Testis (tissue), 3 donors: ENCODE measurements around the gene C1orf21. TPM values are rescaled to one million over a fixed set of nuclear protein-coding genes. Genes with fewer than 3 reads are reported as not detected.

Experiments
- DNase-seq: peaks from one replicate; pipeline ENCODE4 v3.0.0-alpha.2; 2019
- H3K27ac ChIP-seq, 2 donors: fragments of 200-600 bp; sonication (generic); one replicate each; pipeline ENCODE4 v1.5.1; 2019
- H3K27me3 ChIP-seq: fragments of 200-600 bp; sonication (generic); one replicate; pipeline ENCODE4 v1.5.1; 2019
- H3K36me3 ChIP-seq: fragments of 200-600 bp; sonication (generic); one replicate; pipeline ENCODE4 v1.5.1; 2017; ENCODE audit warnings: low read depth; ENCODE audit errors: missing control alignments
- H3K4me1 ChIP-seq: fragments of 200-600 bp; sonication (generic); one replicate; pipeline ENCODE4 v1.5.1; 2019
- H3K4me3 ChIP-seq, 2 donors: fragments of 200-600 bp; sonication (generic); one replicate each; pipeline ENCODE4 v1.5.1; 2017 to 2019
- H3K9me3 ChIP-seq: fragments of 200-600 bp; sonication (generic); one replicate; pipeline ENCODE4 v1.5.1; 2017
- POLR2A ChIP-seq: fragments of 450-650 bp; IDR thresholded peaks from one replicate; pipeline ENCODE4 v1.6.1; 2017; ENCODE audit warnings: antibody characterized with exemption, mild to moderate bottlenecking, moderate library complexity
- WGBS, 2 donors: methylation state at CpG; one replicate each; pipeline ENCODE4 v1.1.5; 2018; 5-methylcytosine and 5-hydroxymethylcytosine counted together
- intact Hi-C: fragments of 100-400 bp; cut with DNase I; formaldehyde crosslinking; loops from one replicate; pipeline ENCODE4 v1.15.1; 2023; ENCODE audit warnings: low total_unique reads
- polyA plus RNA-seq: library from polyadenylated mRNA; stranded (reverse); fragments of 350-450 nt; fragmentation: Illumina TruSeq; extraction: RNeasy Lipid Tissue Mini Kit (QIAGEN cat#74804); gene quantifications from one replicate; pipeline ENCODE4 v1.2.3, GENCODE V29; 2014; ENCODE audit warnings: low read depth, low replicate concordance; ENCODE audit not compliant: insufficient read depth
- total RNA-seq, 2 donors: library from RNA; depleted of rRNA; stranded (reverse); fragments of >200 nt; gene quantifications; one replicate each; pipeline ENCODE4 v1.2.3, GENCODE V29; 2016
- TF ChIP-seq, protein P1 (sequence below), 3 experiments: fragments of 450-650 bp in 2 of 3; fragments of 200-600 bp in 1 of 3; sonication (generic) in 1 of 3; IDR thresholded peaks; one replicate each; pipeline ENCODE4 v1.5.1; 2016 to 2019; ENCODE audit warnings: antibody characterized with exemption in 3 of 3, mild to moderate bottlenecking in 2 of 3, moderate library complexity in 1 of 3

Gene C1orf21
- total and polyA plus RNA-seq, 3 donors from 2014 or later = 13.9 to 17.2 (median 16.0) TPM

DNA sequence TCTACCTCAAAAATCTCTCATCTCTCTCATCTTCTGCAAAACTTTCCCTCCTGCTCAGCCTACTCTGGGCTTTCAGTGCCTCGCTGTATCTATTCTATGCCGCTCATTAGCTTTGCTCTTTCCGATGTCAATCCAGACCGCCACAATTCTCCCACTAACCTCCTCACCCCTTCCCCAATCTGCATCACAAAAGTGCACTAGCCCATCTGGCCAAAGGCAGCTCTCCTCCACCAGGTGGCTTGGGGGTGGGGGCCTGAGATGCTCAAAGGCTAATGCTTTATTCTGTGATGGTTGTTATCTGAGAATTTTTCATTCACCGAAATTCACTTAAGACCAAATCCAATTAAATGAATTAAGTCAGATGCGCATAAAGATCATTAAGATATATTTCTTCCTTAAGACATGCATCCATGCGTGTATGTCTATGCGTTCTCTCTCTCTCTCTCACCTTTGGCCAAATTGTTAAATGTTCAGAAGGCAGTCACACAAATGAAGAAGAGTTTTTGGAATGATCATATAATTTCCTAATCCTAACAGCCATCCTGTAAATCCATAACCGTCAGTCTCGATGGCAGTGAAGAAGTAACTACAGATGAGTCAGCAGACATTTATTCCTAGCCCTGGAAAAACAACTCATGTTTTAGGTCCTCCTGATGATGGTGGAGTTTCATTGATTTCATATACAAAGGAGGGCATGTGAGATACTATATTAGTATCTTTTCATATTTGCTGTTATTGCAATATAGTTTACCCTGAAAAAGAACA lies 111.3 kb downstream of the C1orf21 start:
- H3K9me3 ChIP-seq = no peaks in the 10 kb centered on the region
- WGBS, 2 donors = 92 to 95% methylated on average over 10 of the region's 10 CpGs
- no peak for DNase-seq
- H3K36me3 ChIP-seq = no peaks in the 10 kb centered on the region
- H3K27ac ChIP-seq = no peak overlapping the region
- no peaks in the 10 kb centered on the region for H3K4me1 ChIP-seq
- intact Hi-C loops = no loop called here
- H3K4me3 ChIP-seq = no peak overlapping the region
- no peaks in the 10 kb centered on the region for H3K27me3 ChIP-seq
- no peak for TF ChIP-seq POLR2A
- TF ChIP-seq, protein P1, sequence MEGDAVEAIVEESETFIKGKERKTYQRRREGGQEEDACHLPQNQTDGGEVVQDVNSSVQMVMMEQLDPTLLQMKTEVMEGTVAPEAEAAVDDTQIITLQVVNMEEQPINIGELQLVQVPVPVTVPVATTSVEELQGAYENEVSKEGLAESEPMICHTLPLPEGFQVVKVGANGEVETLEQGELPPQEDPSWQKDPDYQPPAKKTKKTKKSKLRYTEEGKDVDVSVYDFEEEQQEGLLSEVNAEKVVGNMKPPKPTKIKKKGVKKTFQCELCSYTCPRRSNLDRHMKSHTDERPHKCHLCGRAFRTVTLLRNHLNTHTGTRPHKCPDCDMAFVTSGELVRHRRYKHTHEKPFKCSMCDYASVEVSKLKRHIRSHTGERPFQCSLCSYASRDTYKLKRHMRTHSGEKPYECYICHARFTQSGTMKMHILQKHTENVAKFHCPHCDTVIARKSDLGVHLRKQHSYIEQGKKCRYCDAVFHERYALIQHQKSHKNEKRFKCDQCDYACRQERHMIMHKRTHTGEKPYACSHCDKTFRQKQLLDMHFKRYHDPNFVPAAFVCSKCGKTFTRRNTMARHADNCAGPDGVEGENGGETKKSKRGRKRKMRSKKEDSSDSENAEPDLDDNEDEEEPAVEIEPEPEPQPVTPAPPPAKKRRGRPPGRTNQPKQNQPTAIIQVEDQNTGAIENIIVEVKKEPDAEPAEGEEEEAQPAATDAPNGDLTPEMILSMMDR (IDR thresholded peaks at IDR 0.05) = no peak

DNA sequence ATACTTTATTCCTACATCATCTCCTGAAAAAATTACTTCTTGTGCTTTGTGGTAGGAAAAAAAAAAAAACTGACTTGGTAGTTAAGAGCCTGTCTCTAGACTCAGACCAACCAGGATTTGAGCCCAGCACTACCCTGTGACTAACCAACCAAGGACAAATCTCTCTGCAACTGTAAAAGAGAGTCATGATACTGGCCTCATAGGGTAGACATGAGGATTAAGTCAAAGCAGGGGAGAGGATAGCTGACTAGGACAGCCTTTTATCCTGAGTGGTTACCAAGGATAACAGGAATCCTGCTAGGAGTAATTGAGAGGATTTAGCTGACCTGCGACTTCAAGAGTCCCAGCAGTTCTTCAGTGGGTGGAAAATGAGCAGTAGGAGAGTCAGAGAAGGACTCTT lies 112.8 kb downstream of the C1orf21 start:
- TF ChIP-seq POLR2A = no peak
- TF ChIP-seq, protein P1 (IDR thresholded peaks at IDR 0.05) = no peak
- H3K27me3 ChIP-seq = no peaks in the 10 kb centered on the region
- no peak for DNase-seq
- 78 to 81% methylated on average over 1 of the region's 1 CpG for WGBS, 2 donors
- no peaks in the 10 kb centered on the region for H3K36me3 ChIP-seq
- H3K9me3 ChIP-seq = no peaks in the 10 kb centered on the region
- peaks cover 4% of the 10 kb centered on the region for H3K4me1 ChIP-seq
- intact Hi-C loops = no loop called here
- H3K4me3 ChIP-seq = no peak overlapping the region
- H3K27ac ChIP-seq = no peak overlapping the region

DNA sequence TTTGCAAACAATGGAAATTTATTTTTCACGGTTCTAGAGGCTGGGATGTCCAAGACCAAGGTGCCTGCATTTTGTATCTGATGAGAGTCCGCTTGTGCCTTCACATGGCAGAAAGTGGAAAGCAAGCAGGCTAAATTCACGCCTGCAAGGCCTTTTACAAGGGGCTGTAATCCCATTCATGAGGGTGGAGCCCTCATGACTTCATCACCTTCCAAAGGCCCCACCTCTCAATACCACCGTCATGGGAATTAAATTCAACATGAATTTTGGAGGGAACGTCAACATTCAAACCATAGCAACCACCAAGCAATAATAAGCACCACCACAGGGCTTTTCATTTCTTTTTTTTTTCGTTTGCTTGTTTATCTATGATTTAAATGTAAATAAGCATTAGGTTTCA lies 115.3 kb downstream of the C1orf21 start:
- no peaks in the 10 kb centered on the region for H3K36me3 ChIP-seq
- H3K4me3 ChIP-seq = no peak overlapping the region
- no peaks in the 10 kb centered on the region for H3K9me3 ChIP-seq
- H3K27me3 ChIP-seq = no peaks in the 10 kb centered on the region
- TF ChIP-seq, protein P1 (IDR thresholded peaks at IDR 0.05) = no peak
- TF ChIP-seq POLR2A = no peak
- intact Hi-C loops = no loop called here
- peaks cover 7% of the 10 kb centered on the region for H3K4me1 ChIP-seq
- H3K27ac ChIP-seq = no peak overlapping the region
- 81 to 87% methylated on average over 6 of the region's 6 CpGs for WGBS, 2 donors
- no peak for DNase-seq

DNA sequence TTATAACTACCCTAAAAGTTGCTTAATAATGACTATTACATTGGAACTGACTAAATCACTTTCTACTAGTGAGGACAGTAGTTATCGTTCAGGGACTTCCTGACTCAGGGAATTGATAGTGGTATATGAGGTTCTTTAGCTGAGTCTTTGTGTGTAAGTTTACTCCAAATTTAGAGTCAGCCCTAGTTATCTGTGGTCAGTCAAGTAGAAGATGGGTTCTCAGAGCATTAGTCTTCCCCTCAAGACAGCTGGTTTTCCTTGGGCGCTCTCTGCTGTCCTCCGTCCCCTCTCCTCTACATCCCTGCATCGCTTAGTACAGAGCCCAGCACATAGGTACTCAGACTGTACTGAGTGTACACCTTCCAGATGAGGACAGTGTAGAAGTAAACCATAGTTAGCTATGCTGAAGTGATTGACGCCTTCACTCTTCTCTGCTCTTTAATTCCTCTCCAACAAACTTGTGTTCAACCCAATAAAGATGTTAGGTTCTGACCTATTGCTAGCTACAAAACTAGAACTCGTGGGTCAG lies 116.5 kb downstream of the C1orf21 start:
- intact Hi-C loops = no loop called here
- no peak for DNase-seq
- H3K4me3 ChIP-seq = no peak overlapping the region
- no peaks in the 10 kb centered on the region for H3K27me3 ChIP-seq
- H3K36me3 ChIP-seq = no peaks in the 10 kb centered on the region
- H3K27ac ChIP-seq = no peak overlapping the region
- peaks cover 12% of the 10 kb centered on the region for H3K4me1 ChIP-seq
- no peaks in the 10 kb centered on the region for H3K9me3 ChIP-seq
- TF ChIP-seq POLR2A = no peak
- TF ChIP-seq, protein P1 (IDR thresholded peaks at IDR 0.05) = no peak
- 83 to 93% methylated on average over 6 of the region's 6 CpGs for WGBS, 2 donors
